Lower leg skin (tissue), 3 donors: Measurements from ENCODE around the gene NEDD8.

ENCODE experiments used
- POLR2A ChIP-seq, 2 donors: fragments of 450-650 bp; IDR thresholded peaks; one replicate each; pipeline ENCODE4 v1.6.1; 2016 to 2017; ENCODE audit warnings: antibody characterized with exemption in 2 of 2, mild to moderate bottlenecking in 1 of 2, moderate library complexity in 1 of 2
- TF ChIP-seq, protein P1 (sequence below), 3 donors: fragments of 450-650 bp; IDR thresholded peaks; one replicate each; pipeline ENCODE4 v1.5.1; 2016; ENCODE audit warnings: antibody characterized with exemption in 3 of 3, mild to moderate bottlenecking in 3 of 3, moderate library complexity in 2 of 3

DNA sequence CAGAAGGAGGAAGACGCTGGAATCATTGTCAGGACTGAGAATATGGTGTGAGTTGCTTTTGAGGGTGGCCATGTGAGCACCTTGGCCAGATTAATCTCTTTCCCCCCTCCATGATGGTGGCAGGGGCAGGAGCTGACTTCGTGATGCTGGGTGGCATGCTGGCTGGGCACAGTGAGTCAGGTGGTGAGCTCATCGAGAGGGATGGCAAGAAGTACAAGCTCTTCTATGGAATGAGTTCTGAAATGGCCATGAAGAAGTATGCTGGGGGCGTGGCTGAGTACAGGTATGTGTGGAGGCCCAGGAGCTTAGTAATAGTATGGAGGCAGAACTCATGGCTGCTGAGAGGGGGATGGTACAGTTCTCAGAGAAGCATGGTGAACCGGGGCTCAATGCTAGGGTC, 6.0 kb upstream of the NEDD8 start:
- TF ChIP-seq, protein P1, sequence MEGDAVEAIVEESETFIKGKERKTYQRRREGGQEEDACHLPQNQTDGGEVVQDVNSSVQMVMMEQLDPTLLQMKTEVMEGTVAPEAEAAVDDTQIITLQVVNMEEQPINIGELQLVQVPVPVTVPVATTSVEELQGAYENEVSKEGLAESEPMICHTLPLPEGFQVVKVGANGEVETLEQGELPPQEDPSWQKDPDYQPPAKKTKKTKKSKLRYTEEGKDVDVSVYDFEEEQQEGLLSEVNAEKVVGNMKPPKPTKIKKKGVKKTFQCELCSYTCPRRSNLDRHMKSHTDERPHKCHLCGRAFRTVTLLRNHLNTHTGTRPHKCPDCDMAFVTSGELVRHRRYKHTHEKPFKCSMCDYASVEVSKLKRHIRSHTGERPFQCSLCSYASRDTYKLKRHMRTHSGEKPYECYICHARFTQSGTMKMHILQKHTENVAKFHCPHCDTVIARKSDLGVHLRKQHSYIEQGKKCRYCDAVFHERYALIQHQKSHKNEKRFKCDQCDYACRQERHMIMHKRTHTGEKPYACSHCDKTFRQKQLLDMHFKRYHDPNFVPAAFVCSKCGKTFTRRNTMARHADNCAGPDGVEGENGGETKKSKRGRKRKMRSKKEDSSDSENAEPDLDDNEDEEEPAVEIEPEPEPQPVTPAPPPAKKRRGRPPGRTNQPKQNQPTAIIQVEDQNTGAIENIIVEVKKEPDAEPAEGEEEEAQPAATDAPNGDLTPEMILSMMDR (IDR thresholded peaks at IDR 0.05): no peak
- TF ChIP-seq POLR2A (IDR thresholded peaks at IDR 0.05): no peak
